AG09309 (cell line): Measurements from ENCODE around the gene PTGFR.

Experiments
- DNase-seq: peaks from one replicate; pipeline ENCODE4 v3.0.0-alpha.2; 2010; ENCODE audit warnings: low read depth
- H3K4me3 ChIP-seq: 2 replicates; pipeline ENCODE4 v1.5.1; 2011; ENCODE audit warnings: mild to moderate bottlenecking, low read depth, low read length, moderate library complexity; ENCODE audit not compliant: control insufficient read depth
- CTCF ChIP-seq: IDR thresholded peaks from 2 replicates; pipeline ENCODE4 v1.5.1; 2011; ENCODE audit warnings: mild to moderate bottlenecking, low read depth, low read length, inconsistent platforms; ENCODE audit not compliant: insufficient read depth, control insufficient read depth; ENCODE audit errors: missing control alignments

The PTGFR gene

GRCh38 chr1:78527706-78528105 is 36.9 kb downstream of the PTGFR start:
- TF ChIP-seq CTCF, result no peak
- H3K4me3 ChIP-seq, result no peak overlapping the region
- DNase-seq, result no peak

GRCh38 chr1:78533527-78533926 is 42.8 kb downstream of the PTGFR start:
- TF ChIP-seq CTCF, result no peak
- no peak overlapping the region for H3K4me3 ChIP-seq
- no peak for DNase-seq

DNA sequence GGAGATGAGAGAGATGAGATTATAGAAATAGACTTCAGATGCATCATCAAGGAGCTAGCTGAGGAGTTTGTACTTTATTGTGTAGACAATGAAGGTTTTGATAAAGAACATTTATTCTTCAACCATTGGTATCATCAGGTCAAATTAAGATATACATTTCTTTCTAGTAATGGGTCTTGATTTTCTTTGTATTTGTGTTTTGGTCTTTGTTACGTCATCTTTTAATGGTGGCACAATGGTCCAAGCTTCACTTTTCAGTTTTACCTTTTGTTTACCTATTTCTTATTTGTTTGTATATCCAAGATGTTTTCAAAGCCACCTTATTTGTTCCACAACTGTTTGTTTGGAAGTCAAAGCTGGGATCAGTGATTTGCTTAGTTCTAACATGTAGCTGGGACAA is 44.5 kb downstream of the PTGFR start:
- no peak for DNase-seq
- TF ChIP-seq CTCF, result no peak
- H3K4me3 ChIP-seq, result no peak overlapping the region

GRCh38 chr1:78536427-78536826 is 45.7 kb downstream of the PTGFR start:
- H3K4me3 ChIP-seq, result no peak overlapping the region
- DNase-seq, result no peak
- TF ChIP-seq CTCF, result no peak

GRCh38 chr1:78540048-78540447 is 49.3 kb downstream of the PTGFR start:
- no peak for TF ChIP-seq CTCF
- no peak for DNase-seq
- no peak overlapping the region for H3K4me3 ChIP-seq

DNA sequence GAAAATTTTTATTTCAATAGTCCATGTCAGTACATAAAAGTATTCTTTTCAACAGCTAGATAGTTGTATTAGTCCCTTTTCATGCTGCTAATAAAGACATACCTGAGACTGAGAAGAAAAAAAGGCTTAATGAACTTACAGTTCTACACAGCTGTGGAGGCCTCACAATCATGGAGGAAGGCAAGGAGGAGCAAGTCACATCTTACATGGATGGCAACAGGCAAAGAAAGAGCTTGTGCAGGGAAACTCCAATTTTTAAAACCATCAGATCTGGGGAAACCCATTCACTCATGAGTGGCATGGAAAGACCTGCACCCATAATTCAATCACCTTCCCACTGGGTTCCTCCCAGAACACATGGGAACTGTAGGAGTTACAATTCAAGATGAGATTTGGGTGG is 50.7 kb downstream of the PTGFR start:
- no peak for TF ChIP-seq CTCF
- DNase-seq, result no peak
- H3K4me3 ChIP-seq, result no peak overlapping the region
